ENCODE measurements around the gene LPCAT4.

The LPCAT4 gene

DNA sequence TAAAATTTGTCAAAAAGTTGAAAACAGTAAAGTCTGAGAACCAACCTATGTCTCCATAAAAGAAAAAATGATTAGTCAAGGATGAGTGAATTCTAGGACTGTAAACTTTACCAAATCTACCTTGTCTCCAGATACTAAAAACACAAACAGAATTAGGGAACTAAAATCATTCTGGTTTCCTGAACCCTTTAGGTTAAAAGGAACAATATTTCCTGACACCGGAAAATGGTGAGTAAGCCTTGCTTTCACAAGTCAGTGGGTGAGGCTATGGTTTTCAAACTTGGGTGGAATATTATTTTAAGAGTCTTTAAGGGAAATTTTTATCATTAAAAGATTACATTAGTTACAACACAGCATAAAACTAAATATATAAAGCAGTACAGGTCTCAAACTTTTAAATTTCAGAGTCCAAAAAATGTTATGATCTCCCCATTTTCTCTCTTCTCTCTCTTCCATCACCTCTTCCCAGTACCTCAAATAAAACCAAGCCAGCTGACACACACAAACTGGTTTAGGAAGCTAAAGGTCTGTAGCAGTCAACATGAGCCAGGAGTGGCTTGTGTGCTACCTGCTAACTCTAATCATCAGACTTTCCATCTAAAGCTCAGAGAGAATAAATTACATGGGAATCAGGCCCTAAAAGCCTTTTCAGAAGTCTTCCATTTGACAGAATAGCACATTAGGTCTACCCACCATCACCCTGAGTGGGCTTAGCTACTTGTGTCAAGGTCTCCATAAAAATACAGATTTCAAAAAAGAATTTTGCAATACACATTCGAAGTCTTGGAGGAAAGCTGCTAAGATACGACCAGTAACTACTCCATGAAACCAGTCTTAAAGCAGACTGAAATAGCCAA is 31.6 kb downstream of the LPCAT4 start:
- no peak for DNase-seq

DNA sequence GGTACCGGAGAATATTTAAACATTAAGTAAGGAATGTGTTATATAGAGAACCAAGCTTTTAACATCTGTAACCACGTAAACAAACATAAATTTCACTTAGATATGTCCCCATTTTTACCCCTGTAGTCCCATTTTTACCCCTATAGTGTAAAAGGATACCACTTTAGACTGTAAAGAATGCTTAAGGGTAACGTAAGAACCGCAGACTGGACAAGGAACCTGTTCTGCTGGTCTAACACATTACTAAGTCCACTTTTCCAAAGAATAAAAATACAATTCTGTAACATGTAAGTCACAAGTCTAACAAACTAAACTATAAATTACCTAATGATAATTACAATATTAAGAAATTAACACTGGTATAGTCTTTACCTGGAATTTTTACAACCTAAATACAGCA is 32.3 kb downstream of the LPCAT4 start:
- no peak for DNase-seq

DNA sequence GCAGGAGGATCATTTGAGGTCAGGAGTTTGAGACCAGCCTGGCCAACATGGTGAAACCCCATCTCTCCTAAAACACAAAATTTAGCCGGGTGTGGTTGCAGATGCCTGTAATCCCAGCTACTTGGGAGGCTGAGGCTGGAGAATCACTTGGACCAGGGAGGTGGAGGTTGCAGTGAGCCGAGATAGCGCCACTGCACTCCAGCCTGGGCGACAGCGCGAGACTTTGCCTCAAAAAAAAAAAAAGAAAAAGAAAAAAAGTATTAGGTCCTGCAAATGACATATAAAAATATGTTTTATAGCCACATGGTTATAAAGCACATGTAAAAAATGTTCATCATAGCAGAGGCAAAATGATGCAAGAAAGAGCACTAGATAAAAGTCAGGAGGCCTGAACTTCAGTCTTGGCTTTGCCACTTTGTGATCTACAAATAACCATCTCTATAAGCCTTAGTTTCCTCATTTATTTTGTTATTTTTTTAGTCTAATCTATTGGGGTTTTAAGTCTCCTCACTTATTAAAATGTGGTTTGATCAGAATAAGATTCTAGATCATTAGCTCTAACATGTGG is 34.4 kb downstream of the LPCAT4 start:
- no peak for DNase-seq

DNA sequence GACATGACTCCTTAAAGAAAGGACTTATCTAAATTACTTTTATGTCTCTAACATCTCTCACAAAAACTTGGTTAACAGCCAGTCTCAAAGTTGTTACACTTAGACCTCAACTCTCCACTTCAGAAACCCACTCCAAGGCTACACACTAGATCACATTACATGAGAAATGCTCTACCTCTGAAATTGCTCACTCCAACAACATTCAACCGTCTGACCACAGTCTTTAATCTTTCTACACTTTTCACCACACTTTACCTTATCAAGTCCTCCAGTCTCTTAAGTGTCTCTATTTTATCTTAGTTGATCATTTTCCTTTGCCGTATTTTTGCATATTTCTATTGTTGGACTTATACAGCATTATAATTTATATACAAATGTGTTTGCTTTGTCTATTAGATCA is 35.2 kb downstream of the LPCAT4 start:
- DNase-seq: no peak

DNA sequence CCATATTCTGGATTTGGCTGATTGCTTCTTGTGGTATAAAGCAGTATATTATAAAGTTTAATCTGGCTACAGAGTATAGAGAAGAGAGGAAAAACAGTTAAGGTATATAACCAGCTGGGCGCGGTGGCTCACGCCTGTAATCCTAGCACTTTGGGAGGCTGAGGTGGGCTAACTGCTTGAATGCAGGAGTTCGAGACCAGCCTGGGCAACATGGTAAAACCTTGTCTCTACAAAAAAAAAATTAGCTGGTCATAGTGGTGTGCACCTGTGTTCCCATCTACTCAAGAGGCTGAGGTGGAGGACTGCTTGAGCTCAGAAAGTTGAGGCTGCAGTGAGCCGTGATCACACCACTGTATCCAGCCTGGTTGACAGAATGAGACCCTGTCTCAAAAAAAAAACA is 36.7 kb downstream of the LPCAT4 start:
- DNase-seq: no peak

DNA sequence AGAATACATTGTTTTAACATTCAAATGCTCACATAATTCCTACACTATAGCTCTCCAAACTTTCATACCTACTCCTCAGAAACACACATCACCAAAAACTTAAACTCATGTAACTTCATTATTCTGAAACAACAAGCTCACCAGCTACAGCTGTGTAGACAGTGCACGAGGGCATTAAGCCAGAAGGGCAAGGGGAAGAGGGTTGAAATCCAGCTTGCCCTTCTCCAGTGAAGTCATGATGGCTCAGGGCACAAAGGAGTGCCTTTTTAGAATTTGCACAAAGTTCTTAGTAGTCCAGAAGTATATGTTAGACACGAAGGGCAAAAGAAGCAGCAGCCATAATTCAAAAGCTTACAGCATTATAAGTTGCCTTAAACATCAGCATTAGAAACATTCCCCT is 38.0 kb downstream of the LPCAT4 start:
- DNase-seq: no peak

DNA sequence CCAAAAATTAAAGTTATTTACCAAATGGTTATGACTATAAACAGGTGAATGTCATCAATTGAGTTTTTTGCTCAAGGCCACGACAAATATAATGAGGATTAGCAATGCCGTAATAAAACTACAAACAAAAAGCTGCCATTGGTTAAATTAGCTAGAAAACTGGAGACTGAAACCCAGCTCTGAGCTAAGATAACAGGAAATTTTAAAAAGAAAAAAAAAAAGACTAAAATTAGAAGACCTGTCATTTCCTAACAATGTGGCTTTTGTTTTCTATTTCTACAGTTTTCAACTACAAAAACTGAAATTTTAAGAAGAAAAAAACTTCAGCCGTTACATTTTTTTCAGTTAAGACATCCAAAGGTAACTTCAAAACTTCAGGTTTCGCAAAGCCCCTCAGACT is 39.1 kb downstream of the LPCAT4 start:
- DNase-seq: no peak

DNA sequence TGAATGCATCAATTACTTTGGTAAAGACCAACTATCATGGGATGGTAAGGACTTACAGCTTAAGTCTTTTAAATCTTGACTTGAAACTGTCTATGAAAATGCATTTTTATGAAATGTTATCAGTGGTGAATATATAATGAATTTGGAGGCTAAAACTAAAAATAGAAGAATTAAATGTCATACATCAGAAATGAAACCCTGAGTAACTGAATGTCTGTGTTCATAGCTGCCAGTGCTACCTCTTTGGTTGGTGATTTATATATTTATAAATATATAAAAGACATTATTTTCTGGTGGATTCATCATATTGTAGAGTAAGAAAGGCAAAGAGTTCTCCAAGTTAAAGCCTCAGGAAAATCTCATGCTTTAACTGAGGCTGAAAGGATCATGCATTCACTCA is 41.6 kb downstream of the LPCAT4 start:
- DNase-seq: no peak

DNA sequence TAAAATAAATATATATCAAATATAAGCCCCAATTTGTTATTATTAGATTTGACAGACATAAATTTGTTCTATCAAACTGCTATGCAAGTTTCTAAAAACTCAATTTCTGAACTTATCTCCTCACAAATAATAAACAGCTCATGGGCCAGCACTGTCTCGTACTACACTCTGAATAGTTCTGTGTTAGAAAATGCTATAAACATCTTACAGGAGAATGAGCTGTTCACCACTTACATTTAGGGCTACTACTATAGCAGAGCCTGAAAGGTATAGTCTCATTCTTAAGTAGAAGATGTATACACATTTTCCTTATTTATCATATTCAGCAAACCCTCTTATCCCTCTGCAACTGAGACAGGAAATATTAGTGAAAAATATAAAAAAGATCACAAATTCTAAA is 42.1 kb downstream of the LPCAT4 start:
- DNase-seq: no peak

DNA sequence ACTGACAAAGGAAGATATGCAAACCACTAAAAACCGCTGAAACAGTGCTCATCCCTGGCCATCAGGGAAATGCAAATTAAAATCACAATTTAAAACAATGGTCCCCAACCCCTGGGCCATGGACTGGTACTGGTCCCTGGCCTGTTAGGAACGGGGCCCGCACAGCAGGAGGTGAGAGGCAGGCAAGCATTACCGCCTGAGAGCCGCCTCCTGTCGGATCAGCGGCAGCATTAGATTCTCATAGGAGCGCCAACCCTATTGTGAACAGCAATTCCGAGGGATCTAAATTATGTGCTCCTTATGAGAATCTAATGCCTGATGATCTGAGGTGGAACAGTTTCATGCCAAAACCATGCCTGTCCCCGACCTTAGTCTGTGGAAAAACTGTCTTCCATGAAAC is 43.8 kb downstream of the LPCAT4 start:
- no peak for DNase-seq

DNA sequence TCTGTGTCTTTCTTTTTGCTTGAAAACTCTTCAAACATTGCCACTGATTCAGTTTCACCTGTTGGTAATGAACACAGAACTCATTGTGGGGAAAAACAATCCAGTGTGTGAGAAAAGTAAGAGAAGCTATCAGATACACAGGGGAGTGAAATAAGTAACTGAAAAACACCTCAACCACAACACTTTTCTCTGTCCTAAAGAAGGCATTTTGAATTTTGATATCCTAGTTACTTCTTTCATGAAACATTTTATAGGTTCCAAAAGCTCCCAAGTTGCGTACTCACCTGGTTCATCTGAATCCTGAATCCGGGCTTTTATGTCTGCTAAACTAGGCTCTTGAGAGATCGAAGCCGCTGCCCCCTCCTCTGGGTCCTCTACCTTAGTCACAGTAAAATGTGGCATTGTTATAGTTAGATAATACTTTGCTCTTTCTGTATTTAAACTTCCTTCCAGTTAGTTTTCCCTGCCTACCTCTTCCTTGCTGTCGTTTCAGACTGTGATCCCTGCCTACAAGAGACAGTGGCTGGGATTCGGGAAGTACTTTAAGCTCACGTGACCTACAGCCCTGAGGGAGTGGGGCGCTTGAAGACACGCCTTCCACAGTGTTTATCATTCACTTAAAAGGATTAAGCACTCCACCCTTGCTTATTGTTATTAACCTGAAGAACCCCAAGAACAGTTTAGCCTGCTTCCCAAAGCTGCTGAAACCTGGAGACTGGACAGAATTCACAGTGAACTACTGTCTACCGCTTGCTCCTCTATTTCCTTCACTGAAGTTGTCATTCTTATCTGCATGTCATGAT is 48.5 kb downstream of the LPCAT4 start:
- DNase-seq: no peak

DNA sequence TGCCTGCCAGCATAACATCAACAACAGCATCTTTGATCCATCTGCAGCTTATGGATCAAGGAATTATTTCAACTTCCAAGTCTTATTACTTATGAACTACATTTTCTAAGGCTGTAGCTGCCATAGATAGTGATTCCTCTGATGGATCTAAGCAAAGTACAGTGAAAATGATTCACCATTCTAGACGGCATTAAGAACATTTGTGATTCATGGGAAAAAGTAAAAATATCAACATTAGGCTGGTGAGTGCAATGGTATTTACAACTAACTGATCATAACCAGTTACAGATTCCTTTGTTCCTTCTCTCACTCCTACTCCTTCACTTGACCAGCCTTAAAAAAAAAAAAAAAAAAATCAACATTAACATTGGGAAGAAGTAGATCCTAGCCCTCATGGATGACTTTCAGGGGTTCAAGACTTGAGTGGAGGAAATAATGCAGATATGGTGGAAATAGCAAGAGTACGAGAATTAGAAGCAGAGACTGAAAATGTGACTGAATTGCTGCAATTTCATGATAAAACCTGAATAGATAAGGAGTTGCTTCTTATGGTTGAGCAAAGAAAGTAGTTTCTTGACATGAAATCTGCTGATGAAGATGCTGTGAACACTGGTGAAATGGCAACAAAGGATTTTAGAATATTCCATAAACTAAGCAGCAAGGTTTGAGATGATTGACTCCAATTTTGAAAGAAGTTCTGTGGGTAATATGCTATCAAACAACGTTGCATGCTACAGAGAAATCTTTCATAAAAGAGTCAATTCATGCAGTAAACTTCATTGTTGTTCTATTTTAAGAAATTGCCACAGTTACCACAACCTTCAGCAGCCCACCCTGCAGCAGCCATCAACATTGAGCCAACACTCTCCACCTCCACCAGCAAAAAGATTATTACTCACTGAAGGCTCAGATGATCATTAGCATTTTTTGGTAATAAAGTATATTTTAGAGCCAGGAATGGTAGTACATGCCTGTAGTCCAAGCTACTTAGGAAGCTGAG is 52.2 kb downstream of the LPCAT4 start:
- no peak for DNase-seq

DNA sequence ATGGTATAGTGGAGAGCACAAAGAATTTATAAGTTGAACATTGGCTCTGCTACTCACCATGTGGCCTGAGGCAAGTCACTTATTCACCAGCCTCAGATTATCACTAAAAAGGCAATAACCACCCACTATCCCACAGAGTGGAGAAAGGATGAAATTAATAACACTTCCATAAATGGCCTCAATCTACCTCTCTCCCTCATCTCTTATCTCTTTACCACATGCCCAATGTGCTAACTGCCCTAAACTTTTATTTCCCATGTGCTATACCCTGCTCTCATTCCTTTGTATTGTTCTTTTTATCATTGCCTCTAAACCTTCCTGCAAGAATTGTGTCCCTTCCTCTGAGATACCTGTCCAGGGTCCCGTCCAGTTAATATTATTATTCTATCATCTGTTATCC is 55.4 kb downstream of the LPCAT4 start:
- DNase-seq: no peak
